ENCODE measurements around the gene PITPNC1.
"Not testable (repeated sequence)": the region's sequence is repeated elsewhere in the genome, so short reads cannot be mapped to it uniquely, and the experiment has no call there.

PITPNC1 gene

DNA sequence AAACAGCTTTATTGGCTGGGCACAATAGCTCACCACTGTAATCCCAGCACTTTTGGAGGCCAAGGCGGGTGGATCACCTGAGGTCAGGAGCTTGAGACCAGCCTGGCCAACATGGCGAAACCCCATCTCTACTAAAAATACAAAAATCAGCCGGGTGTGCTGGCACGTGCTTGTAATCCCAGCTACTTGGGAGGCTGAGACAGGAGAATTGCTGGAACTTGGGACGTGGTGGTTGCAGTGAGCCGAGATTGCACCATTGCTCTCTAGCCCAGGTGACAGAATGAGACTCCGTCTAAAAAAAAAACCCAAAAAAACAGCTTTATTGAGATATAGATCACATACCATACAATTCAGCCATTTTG is 274.1 kb downstream of the PITPNC1 start:
- not testable (repeated sequence) for DNase-seq (ENCODE audit: low read depth)

DNA sequence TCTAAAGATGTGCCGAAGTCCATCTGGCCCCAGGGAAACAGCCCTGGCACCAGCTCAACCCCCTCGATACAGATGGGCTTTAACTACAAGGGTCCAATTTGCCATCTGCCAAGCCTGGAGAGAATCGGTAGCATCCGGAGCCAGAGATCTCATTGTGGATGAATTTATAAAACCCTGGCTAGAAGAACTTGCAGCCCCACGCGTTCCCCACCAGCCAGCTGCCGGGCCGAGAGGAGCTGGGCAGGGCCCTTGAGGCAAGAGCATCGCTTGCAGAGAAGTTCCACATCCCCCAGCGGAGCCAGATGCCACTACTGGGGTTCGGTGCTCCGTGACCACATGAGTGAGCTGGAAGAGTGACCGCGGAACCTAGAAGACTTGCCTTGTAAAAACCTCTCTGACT is 275.4 kb downstream of the PITPNC1 start:
- no peak for DNase-seq (ENCODE audit: low read depth)

DNA sequence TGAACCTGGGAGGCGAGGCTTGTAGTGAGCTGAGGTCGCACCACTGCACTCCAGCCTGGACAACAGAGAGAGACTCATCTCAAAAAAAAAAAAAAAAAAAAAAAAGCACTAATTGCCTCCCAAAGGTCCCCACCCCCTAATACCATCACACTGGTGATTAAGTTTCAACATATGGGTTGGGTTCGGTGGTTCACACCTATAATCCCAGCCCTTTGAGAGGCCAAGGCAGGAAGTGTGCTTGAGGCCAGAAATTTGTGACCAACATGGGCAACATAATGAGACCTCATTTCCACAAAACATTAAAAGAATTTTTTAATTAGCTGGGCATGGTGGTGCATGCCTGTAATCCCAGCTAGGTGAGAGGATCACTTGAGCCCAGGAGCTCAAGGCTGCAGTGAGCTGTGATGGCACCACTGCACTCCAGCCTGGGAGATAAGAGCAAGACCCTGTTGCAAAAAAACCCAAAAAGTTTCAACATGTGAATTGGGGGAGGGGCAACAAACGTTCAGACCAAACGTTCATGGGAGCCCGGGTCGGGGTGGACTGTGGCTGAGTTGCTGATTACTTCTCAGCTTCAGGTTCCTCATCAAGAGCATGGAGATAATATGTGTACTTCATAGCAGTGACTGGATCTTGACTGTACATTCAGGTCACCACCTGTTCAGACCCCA is 278.5 kb downstream of the PITPNC1 start:
- DNase-seq (ENCODE audit: low read depth), result no peak

DNA sequence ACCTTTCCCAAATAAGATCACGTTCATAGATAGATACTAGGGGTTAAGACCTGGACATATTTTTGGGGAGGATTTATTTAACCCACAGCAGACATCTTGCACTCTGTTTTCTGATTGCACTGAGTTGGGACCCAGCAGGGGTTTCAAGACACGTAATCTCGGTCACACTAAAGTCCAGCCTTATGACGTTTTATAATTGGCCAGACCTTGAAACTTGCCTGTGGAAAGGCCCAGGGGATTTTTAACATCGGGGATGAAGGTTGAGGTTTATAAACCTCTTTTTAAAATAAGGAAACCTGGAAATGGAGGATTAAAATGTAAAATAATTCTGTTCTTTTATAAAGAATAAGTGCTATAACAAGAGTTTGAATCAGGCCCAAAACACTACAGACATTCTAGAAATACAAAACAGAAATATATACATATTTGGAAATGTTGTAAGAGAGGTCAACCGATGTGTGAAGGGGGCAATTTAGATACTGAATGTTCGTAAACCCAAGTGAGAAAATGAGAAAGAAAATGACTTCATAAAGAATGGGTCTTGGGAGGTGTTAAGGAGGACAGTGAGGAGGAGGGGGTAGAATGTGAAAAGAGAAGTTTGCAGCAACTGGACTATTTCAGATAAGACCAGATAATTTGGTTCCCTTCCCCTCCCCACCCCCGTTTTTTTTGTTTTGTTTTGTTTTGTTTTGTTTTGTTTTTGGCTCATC is 279.6 kb downstream of the PITPNC1 start:
- DNase-seq (ENCODE audit: low read depth), result no peak

DNA sequence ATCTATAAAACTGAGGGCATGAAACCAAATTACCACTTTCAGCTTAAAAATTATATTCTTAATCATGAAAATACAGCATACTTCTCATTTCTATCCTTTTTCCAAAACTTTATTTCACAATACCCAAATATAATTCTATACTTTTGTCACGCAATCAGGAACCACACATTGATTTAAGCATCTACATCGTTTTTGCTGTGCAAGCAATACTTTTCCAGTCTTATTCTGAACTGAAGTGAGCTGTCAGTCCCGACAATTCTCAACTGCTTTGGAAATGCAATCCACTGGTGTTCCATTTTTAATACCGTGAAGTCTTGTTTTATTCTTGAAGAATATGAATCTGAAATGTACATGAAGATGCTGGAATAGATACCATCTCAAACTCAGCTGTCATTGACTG is 280.5 kb downstream of the PITPNC1 start:
- DNase-seq (ENCODE audit: low read depth), result no peak

DNA sequence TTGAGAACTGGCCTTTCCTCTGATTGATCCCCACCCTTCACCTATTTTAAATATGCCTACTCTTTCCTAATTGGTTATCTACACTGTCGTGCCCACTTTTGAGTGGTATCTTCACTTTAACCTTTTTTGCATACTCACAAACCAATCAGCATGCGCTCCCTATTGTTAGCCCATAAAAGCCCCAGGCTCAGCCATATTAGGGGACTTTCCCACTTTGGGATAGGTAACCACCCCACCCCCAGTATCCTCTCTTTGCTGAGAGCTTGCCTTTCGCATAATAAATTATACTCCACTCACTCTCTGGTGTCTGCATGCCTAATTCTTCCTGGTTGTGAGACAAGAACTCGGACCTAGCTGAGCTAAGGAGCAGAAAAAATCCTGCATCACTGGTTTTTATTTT is 281.2 kb downstream of the PITPNC1 start:
- no peak for DNase-seq (ENCODE audit: low read depth)

DNA sequence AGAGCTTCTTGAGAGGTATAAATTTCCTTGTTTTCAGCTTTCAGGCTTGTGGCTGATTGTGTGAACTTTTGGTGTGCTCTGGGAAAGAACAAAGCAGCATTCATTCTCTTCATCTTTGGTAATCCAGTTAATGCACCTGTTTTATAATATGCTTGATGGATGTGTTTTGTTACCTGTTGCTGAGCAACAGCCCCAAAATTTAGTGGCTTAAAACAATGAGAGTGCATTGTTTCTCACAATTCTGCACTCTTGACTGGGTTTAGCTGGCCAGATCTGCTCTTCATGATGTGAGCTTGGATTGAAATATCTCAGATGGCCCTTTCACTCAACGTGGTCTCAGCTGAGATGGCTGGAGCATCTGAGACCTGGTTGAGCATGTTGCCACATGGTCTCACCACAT is 281.9 kb downstream of the PITPNC1 start:
- DNase-seq (ENCODE audit: low read depth), result no peak

DNA sequence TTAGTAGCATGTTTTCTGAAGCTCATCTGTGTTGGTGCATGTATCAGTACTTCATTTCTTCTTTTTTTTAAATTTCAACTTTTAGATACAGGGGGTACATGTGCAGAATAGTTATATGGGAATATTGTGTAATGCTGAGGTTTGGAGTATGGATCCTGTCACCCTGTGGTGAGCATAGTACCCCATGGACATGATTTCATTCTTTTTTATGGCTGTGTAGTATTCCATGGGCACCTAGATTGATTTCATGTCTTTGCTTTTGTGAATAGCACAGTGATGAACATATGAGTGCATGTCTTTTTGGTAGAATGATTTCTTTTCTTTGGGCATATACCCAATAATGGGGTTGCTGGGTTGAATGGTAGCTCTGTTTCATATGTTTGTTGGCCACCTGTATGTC is 285.6 kb downstream of the PITPNC1 start:
- no peak for DNase-seq (ENCODE audit: low read depth)

DNA sequence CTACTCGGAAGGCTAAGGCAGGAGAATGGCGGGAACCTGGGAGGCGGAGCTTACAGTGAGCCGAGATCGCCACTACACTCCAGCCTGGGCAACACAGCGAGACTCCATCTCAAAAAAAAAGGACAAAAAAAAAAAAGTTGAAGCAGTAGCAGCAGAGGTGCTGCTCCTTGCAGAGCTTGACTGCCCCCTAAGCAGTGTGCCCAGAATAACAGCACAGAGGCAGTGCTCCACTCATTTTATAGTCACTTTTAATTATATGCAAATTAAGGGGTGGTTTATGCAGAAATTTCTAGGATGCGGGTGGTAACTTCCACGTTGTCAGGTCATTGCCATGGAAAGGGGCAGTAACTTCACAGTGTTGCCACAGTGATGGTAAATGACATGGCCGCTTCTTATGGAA is 286.4 kb downstream of the PITPNC1 start:
- DNase-seq (ENCODE audit: low read depth), result no peak

DNA sequence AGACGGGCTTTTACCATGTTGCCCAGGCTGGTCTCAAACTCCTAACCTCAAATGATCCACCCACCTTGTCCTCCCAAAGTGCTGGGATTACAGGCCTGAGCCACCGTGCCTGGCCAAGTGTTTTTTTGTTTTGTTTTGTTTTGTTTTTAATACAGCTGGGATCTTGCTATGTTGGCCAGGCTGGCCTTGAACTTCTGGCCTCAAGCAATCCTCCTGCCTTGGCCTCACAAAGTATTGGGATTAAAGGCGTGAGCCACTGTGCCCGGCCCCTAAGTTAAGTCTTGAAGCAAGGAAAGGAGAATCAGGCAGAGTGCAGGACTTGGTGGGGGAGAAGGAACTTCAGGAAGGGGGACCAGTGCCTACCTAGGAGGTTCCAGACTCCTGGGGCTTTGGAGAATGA is 288.9 kb downstream of the PITPNC1 start:
- no peak for DNase-seq (ENCODE audit: low read depth)

DNA sequence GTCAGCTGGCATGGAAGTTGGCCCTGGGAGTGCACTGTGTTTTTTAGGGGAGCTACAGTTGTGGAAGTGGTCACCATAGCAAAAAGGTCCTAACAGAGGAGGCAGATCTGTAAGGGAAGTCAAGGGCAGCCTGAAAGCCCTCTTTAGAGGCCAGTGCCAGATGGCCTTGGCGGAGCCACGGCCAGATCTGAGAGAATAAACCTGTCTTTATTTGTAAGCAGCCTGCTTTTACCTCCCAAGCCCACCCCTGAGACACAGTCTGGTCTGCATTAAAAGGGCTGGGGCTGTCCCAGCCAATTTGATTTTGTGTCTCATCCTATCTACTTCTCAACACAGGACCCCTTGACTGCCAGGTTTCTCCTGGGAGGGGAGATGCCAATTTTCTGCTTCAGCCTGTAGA is 289.6 kb downstream of the PITPNC1 start:
- no peak for DNase-seq (ENCODE audit: low read depth)

DNA sequence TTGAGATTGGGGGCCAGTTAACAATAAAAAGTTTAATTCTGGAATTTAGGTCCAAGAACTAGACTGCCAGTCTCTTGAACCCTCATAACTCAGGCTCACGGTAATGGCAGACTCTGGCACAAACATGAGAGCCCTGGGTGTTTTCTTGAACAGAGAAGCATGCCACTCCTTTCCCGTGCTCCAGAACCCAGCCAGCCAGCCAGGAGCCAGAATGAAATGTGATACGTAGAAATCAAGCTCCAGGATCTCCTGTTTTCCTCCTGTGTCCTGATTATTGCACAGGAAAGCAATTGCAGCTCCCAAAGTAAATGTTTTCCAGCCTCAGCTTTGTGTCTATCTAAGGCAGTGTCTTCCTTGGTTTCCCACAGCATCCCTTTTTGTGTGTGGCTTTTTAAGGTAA is 294.4 kb downstream of the PITPNC1 start:
- no peak for DNase-seq (ENCODE audit: low read depth)

DNA sequence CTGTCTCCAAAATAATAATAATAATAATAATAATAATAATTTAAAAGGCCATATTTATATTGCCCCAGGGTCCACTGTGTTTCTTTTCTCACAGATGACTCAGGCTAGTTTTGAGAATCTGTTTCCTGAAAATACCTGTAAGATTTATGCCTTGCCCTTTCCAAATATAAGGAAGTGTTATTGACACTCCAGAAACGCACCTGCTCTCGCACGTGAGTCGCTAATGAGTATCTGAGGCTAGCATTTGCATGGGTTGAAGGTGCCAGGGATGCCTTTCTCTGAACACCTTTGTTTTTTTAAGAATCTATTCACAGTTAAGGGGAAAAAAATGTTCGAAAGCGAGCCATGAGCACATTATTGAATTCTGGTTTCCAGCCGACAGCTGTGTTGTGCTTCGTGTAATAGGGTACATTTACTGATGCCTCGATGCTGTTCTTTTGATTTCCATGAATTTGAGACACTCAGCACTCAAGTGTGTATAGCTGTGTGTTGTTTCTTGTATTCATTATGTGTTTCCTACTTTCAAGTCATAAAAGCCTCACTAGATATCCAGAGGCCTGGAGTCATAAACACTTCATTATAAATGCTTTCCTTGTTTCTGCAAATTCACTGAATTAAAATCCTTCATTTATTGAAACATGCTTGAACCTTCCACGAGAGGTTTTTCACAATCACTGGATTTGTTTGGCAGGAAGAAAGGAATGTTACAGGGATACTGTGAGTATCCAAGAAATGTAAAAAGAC is 295.7 kb downstream of the PITPNC1 start:
- DNase-seq (ENCODE audit: low read depth), result no peak

DNA sequence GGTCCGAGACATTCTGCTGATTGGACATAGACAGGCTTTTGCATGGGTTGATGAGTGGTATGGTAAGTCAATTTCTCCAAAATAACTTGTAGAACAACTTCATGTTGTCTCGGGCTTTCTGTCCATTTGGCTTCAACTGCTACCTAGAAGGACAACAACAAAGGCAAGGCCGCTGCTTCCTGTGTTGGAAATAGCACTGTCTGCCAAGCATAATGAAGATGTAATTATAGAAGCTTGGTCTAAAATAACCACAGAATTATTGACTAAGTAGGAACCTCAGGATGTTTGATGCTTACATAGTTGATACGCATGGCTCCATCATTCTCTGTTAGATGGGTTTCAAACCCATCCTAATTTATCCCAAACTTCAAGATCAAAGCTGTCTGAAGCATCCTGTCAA is 298.4 kb downstream of the PITPNC1 start:
- no peak for DNase-seq (ENCODE audit: low read depth)

DNA sequence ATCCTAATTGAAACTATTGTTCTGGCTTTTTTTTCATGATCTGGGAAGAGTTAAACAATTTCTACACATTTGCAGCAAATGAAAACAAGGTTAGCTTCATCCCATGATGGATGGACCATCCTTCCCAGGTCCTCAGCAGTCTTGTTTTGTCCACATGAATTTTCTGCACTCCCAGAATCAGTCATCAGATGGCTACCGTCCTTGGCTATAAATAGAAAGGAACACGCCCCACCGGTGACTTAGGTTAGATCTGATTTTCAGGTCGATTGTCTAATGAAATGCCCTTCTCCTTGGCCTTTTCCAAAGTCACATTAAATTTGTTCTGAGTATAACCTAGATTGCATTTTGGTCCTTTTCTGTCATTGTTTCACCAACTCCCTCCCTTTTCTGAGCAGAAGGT is 299.2 kb downstream of the PITPNC1 start:
- no peak for DNase-seq (ENCODE audit: low read depth)

DNA sequence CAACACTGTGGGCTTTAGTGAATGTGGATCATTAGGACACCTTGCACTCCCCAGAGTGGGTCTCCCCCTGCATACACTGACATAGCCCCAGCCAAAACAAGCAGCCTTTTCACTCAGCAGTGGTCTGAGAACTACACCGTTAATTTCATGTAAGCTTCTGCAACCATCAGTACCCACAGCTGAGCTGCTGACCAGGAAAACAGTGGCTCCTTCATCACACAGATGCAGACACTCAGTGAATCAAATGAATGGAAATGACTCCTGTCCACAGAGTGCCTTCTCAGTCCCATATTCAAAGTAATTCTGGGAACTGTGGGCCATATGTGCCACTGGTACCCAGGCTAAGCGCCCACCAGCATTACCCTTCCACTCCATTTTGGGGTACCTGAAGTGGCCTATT is 301.3 kb downstream of the PITPNC1 start:
- no peak for DNase-seq (ENCODE audit: low read depth)

DNA sequence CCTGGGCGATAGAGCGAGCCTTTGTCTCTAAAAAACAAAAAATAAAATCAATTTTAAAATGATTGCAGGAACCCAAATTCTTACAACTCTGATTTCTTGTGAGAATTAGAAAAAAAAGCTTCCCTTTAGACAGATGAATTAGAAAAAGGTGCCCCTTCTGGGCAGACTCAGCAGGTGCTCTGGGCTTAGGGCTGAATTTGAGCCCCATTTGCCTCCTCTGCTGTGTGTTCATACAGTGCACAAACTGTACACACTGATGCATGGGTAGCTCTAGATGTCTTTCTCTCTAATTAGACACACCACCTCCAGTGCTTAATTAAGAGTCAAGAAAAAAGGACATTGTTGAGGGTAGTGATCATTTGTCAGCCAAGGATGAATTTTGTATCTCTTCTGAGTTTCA is 302.1 kb downstream of the PITPNC1 start:
- no peak for DNase-seq (ENCODE audit: low read depth)

DNA sequence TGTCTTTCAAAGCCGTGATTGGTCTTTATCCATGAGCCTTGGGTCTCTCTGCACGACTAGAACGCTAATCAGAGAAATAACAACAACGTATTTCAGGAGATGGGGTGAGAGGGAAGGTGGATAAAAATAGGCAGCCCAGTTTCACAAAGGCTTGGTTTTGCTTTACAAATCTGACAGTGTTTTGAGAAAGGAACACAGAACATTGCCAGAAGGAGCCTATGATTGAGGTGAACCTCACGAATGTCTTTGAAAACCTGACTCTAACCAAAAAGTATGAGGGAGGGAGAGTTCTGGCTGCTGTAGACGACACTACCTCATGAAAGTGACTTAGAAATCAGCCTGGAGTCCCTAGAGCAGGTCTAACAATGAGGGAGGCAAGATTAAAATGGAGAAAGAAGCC is 302.6 kb downstream of the PITPNC1 start:
- DNase-seq (ENCODE audit: low read depth), result no peak

DNA sequence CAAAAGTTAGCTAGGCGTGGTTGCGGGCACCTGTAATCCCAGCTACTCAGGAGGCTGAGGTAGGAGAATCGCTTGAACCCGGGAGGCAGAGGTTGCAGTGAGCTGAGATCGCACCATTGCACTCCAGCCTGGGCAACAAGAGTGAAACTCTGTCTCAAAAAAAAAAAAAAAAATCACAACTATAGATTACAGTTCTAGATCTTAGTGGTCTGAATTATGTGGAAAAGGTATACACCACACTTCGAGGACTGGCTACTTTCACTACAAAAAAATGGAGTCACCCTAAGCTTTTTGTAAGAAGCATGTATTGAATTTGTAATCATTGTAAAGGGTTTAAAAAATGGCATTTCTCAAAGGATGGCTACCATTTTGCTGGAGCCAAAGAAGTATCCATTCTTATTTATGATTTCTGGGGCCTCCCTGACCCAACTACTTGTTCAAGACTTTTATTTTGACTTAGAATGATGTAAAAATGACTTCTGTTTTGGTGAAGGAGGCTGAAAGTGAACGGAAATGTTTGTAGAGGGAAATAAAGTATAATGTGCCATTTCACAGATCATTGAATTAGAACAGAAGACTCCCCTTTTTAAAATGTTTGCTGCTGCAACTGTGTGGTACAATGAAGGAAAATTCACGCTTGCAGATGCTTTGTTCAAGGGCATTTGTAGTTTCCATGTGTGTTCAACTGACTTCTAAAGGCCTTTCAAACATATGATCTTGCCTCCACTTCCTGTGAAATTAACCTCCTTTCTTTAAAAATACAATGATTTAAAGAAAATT is 303.6 kb downstream of the PITPNC1 start:
- DNase-seq (ENCODE audit: low read depth), result no peak

DNA sequence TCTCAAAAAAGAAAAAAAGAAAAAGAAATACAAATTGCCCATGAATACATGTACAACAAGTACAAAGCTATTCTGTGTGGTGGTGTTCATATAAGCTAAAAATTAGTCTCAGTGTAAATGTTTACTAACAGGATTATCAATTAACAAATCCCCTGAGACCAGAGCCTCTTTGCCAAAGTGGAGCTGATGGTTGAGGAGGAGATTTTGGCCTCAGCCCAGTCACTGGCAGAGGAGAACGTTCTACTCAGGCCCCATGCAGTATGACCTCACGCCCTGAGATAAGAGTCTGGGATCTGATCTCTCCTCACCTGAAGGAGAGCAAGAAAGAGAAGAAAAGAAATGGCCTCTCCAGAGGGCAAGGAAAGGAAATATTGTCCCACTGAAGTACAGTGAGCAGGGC is 305.1 kb downstream of the PITPNC1 start:
- no peak for DNase-seq (ENCODE audit: low read depth)

DNA sequence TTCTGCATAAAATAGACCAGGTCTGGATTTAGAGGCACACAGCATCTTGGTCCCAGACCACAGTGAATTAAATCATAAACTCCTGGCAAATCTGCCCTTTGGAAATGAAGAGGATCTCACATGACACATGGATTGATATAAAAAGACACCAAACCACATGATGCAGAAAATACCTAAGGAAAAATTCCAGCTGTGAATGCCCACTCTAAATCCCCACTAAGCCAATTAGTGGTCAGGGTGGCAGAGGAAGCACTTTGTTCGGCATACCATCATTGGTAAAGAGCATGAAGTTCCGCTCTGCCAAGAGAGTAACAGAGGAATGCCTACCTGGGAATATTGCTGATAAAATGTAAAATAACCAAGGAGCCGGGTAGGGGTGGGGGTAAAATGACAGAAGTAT is 308.3 kb downstream of the PITPNC1 start:
- DNase-seq (ENCODE audit: low read depth), result no peak

DNA sequence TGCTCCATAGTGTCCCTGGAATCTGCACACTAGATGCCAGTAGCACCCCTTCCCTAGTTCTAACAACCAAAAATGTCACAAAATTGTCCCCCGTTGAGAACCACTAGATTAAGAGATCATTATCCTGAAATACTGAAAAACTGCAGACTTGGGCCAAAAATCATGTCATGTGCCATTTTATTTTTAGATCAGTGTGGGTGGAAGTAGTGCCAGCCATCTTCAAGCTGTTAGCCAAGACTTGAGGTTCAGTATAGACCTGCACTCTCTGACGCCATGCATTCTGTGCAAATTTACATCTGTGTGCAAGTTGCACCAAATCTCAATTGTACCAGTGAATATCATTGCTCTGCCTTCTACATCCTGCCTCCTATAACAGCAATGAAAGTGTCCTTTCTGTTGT is 309.2 kb downstream of the PITPNC1 start:
- no peak for DNase-seq (ENCODE audit: low read depth)

DNA sequence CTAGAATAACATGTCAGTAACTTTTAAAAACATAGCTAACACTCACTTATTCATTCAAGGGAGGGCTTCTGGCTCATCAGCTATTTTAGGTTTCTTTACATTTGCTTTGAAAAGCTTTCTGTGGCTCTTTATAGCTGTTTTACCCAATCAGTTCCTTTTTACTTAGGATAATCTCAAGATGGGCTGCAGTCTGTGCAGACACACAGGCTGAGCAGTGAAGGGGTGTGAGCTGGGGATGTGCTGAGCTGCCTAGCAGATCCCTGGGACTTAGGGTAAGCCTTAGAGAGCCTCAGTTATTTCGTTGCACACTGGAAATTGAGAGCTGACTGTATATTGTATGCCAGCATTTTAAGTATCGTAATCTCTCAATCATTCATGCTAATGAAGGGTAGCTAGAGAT is 310.4 kb downstream of the PITPNC1 start:
- DNase-seq (ENCODE audit: low read depth), result no peak
